ENCODE measurements around the gene CXCL14. TPM values are rescaled to one million over a fixed set of nuclear protein-coding genes. Genes with fewer than 3 reads are reported as not detected.

Gene CXCL14
- total RNA-seq, 1 experiment from 2014 or later = not detected

DNA sequence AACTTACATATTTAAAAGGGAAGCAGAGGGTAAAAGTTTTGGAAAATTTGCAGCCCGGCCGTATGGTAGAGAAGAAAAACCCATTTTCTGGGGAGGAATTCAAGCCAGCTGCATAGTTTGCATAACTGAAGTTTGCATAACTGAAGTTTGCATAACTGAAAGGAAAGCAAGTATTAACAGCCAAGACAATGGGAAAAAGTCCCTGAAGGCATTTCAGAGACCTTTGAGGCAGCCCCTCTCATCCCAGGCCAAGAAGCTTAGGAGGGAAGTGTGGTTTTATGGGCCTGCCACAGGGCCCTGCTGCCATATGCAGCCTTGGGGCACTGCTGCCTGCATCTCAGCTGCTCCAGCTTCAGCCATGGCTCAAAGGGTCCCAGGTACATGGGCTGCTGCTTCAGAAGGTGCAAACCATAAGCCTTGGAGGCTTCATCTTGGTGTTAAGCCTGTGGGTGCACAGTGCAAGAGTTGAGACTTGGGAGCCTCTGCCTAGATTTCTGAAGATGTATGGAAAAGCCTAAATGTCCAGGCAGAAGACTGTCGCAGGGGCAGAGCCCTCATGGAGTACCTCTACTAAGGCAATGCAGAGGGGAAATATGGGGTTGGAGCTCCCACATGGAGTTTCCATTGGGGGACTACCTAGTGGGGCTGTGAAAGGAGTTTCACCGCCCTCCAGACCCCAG lies 36.9 kb upstream of the CXCL14 start:
- Histone ChIP-seq H3K79me2 (ENCODE audit: low read length) (no peaks in the 10 kb centered on the region), H3K36me3 (ENCODE audit: low read depth, low read length) (no peaks in the 10 kb centered on the region), H3K4me3 (ENCODE audit: low read length) (no peak overlapping the region), H2AFZ (ENCODE audit: low read length) (no peak overlapping the region), H3K9ac (ENCODE audit: low read length) (no peak overlapping the region), H3F3A (ENCODE audit: low read length, unreplicated experiment) (no peaks in the 10 kb centered on the region), H3K9me2 (replicated peaks; ENCODE audit: low read length) (no peaks in the 10 kb centered on the region), H3K27me3 (ENCODE audit: low read length) (peaks cover 16% of the 10 kb centered on the region), H3K4me2 (ENCODE audit: low read length) (no peak overlapping the region), H3K27ac (ENCODE audit: low read length) (no peak overlapping the region), H3K9me3 (ENCODE audit: low read length) (0 out of 2 replicates have a peak, but pooled peaks cover 2% of the 10 kb centered on the region), H3K4me1 (ENCODE audit: insufficient read depth, low read length) (no peaks in the 10 kb centered on the region), H4K20me1 (ENCODE audit: low read length) (no peaks in the 10 kb centered on the region)
- DNase-seq (no peak), ATAC-seq (no peak)
- TF ChIP-seq CTCF (conservative IDR thresholded peaks at IDR 0.05; ENCODE audit: low read depth, low read length) = no peak
- no peak for TF ChIP-seq EZH2 (IDR thresholded peaks at IDR 0.05; ENCODE audit: low read length, unreplicated experiment)
- TF ChIP-seq EZH2phosphoT487 (IDR thresholded peaks at IDR 0.05; ENCODE audit: borderline replicate concordance, low read length) = no peak
- intact Hi-C loops (cut with micrococcal nuclease) = no loop called here
- BruUV-seq (replicated peaks) = no TSS peak
- POLR2A ChIA-PET (ENCODE audit: unreplicated experiment) = no interaction called here
- CTCF ChIA-PET = no interaction called here

GRCh38 chr5:135615171-135615570 lies 36.4 kb upstream of the CXCL14 start:
- ChIA-PET CTCF (no interaction called here), POLR2A (ENCODE audit: unreplicated experiment) (no interaction called here)
- intact Hi-C loops (cut with micrococcal nuclease) = no loop called here
- ATAC-seq = no peak
- peaks cover 19% of the 10 kb centered on the region for H3K27me3 ChIP-seq (ENCODE audit: low read length)
- TF ChIP-seq EZH2 (IDR thresholded peaks at IDR 0.05; ENCODE audit: low read length, unreplicated experiment) (no peak), CTCF (conservative IDR thresholded peaks at IDR 0.05; ENCODE audit: low read depth, low read length) (no peak), EZH2phosphoT487 (IDR thresholded peaks at IDR 0.05; ENCODE audit: borderline replicate concordance, low read length) (no peak)
- no peak overlapping the region for H3K4me3 ChIP-seq (ENCODE audit: low read length)
- H2AFZ ChIP-seq (ENCODE audit: low read length) = no peak overlapping the region
- no peaks in the 10 kb centered on the region for H4K20me1 ChIP-seq (ENCODE audit: low read length)
- no TSS peak for BruUV-seq (replicated peaks)
- no peaks in the 10 kb centered on the region for H3K4me1 ChIP-seq (ENCODE audit: insufficient read depth, low read length)
- no peaks in the 10 kb centered on the region for H3K36me3 ChIP-seq (ENCODE audit: low read depth, low read length)
- no peaks in the 10 kb centered on the region for H3K79me2 ChIP-seq (ENCODE audit: low read length)
- DNase-seq = no peak
- no peak overlapping the region for H3K27ac ChIP-seq (ENCODE audit: low read length)
- no peaks in the 10 kb centered on the region for H3F3A ChIP-seq (ENCODE audit: low read length, unreplicated experiment)
- no peak overlapping the region for H3K9ac ChIP-seq (ENCODE audit: low read length)
- H3K4me2 ChIP-seq (ENCODE audit: low read length) = no peak overlapping the region
- 0 out of 2 replicates have a peak, but pooled peaks cover 2% of the 10 kb centered on the region for H3K9me3 ChIP-seq (ENCODE audit: low read length)
- H3K9me2 ChIP-seq (replicated peaks; ENCODE audit: low read length) = no peaks in the 10 kb centered on the region

GRCh38 chr5:135609981-135610380 lies 31.2 kb upstream of the CXCL14 start:
- no peak overlapping the region for H3K4me2 ChIP-seq (ENCODE audit: low read length)
- no peaks in the 10 kb centered on the region for H4K20me1 ChIP-seq (ENCODE audit: low read length)
- no peak for TF ChIP-seq CTCF (conservative IDR thresholded peaks at IDR 0.05; ENCODE audit: low read depth, low read length)
- no peak for TF ChIP-seq EZH2 (IDR thresholded peaks at IDR 0.05; ENCODE audit: low read length, unreplicated experiment)
- TF ChIP-seq EZH2phosphoT487 (IDR thresholded peaks at IDR 0.05; ENCODE audit: borderline replicate concordance, low read length) = no peak
- H3K79me2 ChIP-seq (ENCODE audit: low read length) = no peaks in the 10 kb centered on the region
- H3K4me3 ChIP-seq (ENCODE audit: low read length) = no peak overlapping the region
- H3K27ac ChIP-seq (ENCODE audit: low read length) = no peak overlapping the region
- H3K9me2 ChIP-seq (replicated peaks; ENCODE audit: low read length) = no peaks in the 10 kb centered on the region
- H3F3A ChIP-seq (ENCODE audit: low read length, unreplicated experiment) = no peaks in the 10 kb centered on the region
- peaks cover 41% of the 10 kb centered on the region for H3K27me3 ChIP-seq (ENCODE audit: low read length)
- H3K9me3 ChIP-seq (ENCODE audit: low read length) = no peaks in the 10 kb centered on the region
- no peak overlapping the region for H2AFZ ChIP-seq (ENCODE audit: low read length)
- no peak for DNase-seq
- H3K9ac ChIP-seq (ENCODE audit: low read length) = no peak overlapping the region
- intact Hi-C loops (cut with micrococcal nuclease) = no loop called here
- H3K36me3 ChIP-seq (ENCODE audit: low read depth, low read length) = no peaks in the 10 kb centered on the region
- no peak for ATAC-seq
- POLR2A ChIA-PET (ENCODE audit: unreplicated experiment) = no interaction called here
- H3K4me1 ChIP-seq (ENCODE audit: insufficient read depth, low read length) = no peaks in the 10 kb centered on the region
- CTCF ChIA-PET = no interaction called here
- BruUV-seq (replicated peaks) = no TSS peak

All from PC-3 (cell line).